Mucosa of stomach (tissue), 1 donor: ENCODE measurements around the gene FAM167B.

ENCODE experiments used
- H3K27me3 ChIP-seq: one replicate; pipeline ENCODE4 v1.7.0; 2013; ENCODE audit warnings: mild to moderate bottlenecking, low read length; ENCODE audit not compliant: control insufficient read depth, insufficient read depth
- H3K36me3 ChIP-seq: one replicate; pipeline ENCODE4 v1.7.0; 2013; ENCODE audit warnings: low read length; ENCODE audit not compliant: control insufficient read depth, insufficient read depth
- H3K4me1 ChIP-seq: one replicate; pipeline ENCODE4 v1.7.0; 2013; ENCODE audit warnings: mild to moderate bottlenecking, low read length; ENCODE audit not compliant: control insufficient read depth, insufficient read depth
- H3K4me3 ChIP-seq: one replicate; pipeline ENCODE4 v1.7.0; 2013; ENCODE audit warnings: low read length
- H3K9ac ChIP-seq: one replicate; pipeline ENCODE4 v1.7.0; 2013; ENCODE audit warnings: mild to moderate bottlenecking, low read length, moderate library complexity
- H3K9me3 ChIP-seq: one replicate; pipeline ENCODE4 v1.7.0; 2013; ENCODE audit warnings: mild to moderate bottlenecking, low read length, moderate library complexity; ENCODE audit not compliant: control insufficient read depth
- donor health status: Pancreatic carcinoma.

FAM167B gene

GRCh38 chr1:32232558-32233304, 14.3 kb upstream of the FAM167B start:
- no peaks in the 10 kb centered on the region for H3K9me3 ChIP-seq
- H3K9ac ChIP-seq: no peak overlapping the region
- no peaks in the 10 kb centered on the region for H3K36me3 ChIP-seq
- H3K4me1 ChIP-seq: no peaks in the 10 kb centered on the region
- no peak overlapping the region for H3K4me3 ChIP-seq
- no peaks in the 10 kb centered on the region for H3K27me3 ChIP-seq

DNA sequence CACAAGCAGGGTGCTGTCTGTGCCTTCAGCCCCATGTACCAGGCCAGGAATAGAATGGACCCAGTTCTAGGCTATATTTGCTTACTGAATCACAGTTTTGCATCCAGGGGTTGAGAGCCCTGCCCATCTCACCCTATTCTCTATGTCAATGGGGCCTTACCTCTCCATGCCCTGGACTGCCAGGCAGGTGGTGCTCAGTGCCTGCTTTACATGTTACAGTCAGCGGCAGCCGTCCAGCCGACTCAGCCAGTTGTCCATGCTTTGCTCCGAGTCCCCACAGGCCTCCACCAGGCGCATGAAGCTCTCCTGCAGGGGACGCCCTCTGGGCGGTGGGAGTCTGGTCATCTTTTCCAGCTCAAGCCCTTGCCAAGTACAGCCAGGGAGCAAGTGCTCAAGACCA, 12.2 kb upstream of the FAM167B start:
- no peaks in the 10 kb centered on the region for H3K36me3 ChIP-seq
- H3K9ac ChIP-seq: no peak overlapping the region
- H3K4me3 ChIP-seq: no peak overlapping the region
- H3K9me3 ChIP-seq: no peaks in the 10 kb centered on the region
- H3K4me1 ChIP-seq: no peaks in the 10 kb centered on the region
- no peaks in the 10 kb centered on the region for H3K27me3 ChIP-seq

GRCh38 chr1:32239337-32239736, 7.7 kb upstream of the FAM167B start:
- Histone ChIP-seq H3K9ac (no peak overlapping the region), H3K36me3 (no peaks in the 10 kb centered on the region), H3K4me1 (peaks cover 6% of the 10 kb centered on the region), H3K27me3 (no peaks in the 10 kb centered on the region), H3K9me3 (no peaks in the 10 kb centered on the region), H3K4me3 (no peak overlapping the region)

GRCh38 chr1:32239790-32240139, 7.3 kb upstream of the FAM167B start:
- Histone ChIP-seq H3K4me1 (peaks cover 6% of the 10 kb centered on the region), H3K9ac (peak overlapping the region; percentile 68), H3K9me3 (no peaks in the 10 kb centered on the region), H3K36me3 (no peaks in the 10 kb centered on the region), H3K27me3 (no peaks in the 10 kb centered on the region), H3K4me3 (peak overlapping the region; percentile 70)

- Histone ChIP-seq H3K4me1 (peaks cover 6% of the 10 kb centered on the region), H3K9ac (peak overlapping the region; percentile 68), H3K27me3 (no peaks in the 10 kb centered on the region), H3K36me3 (no peaks in the 10 kb centered on the region), H3K4me3 (peak overlapping the region; percentile 70), H3K9me3 (no peaks in the 10 kb centered on the region)
These were observed 6.7 kb upstream of the FAM167B start for GRCh38 chr1:32240140-32240951.

GRCh38 chr1:32241001-32241763, 5.8 kb upstream of the FAM167B start:
- H3K36me3 ChIP-seq: no peaks in the 10 kb centered on the region
- no peaks in the 10 kb centered on the region for H3K27me3 ChIP-seq
- H3K4me1 ChIP-seq: peaks cover 6% of the 10 kb centered on the region
- peak overlapping the region; percentile 68 for H3K9ac ChIP-seq
- H3K4me3 ChIP-seq: peak overlapping the region; percentile 70
- no peaks in the 10 kb centered on the region for H3K9me3 ChIP-seq

- Histone ChIP-seq H3K36me3 (no peaks in the 10 kb centered on the region), H3K9ac (no peak overlapping the region), H3K4me3 (no peak overlapping the region), H3K4me1 (peaks cover 6% of the 10 kb centered on the region), H3K27me3 (no peaks in the 10 kb centered on the region), H3K9me3 (no peaks in the 10 kb centered on the region)
These were observed 4.6 kb upstream of the FAM167B start for GRCh38 chr1:32242341-32242851.

GRCh38 chr1:32247452-32247851, 430 bp downstream of the FAM167B start:
- H3K4me3 ChIP-seq: no peak overlapping the region
- H3K9me3 ChIP-seq: no peaks in the 10 kb centered on the region
- no peaks in the 10 kb centered on the region for H3K27me3 ChIP-seq
- no peaks in the 10 kb centered on the region for H3K36me3 ChIP-seq
- H3K4me1 ChIP-seq: peaks cover 12% of the 10 kb centered on the region
- no peak overlapping the region for H3K9ac ChIP-seq

- H3K9ac ChIP-seq: peak overlapping the region; percentile 2
- no peak overlapping the region for H3K4me3 ChIP-seq
- peaks cover 12% of the 10 kb centered on the region for H3K4me1 ChIP-seq
These were observed 1.2 kb downstream of the FAM167B start for GRCh38 chr1:32247983-32248889.

DNA sequence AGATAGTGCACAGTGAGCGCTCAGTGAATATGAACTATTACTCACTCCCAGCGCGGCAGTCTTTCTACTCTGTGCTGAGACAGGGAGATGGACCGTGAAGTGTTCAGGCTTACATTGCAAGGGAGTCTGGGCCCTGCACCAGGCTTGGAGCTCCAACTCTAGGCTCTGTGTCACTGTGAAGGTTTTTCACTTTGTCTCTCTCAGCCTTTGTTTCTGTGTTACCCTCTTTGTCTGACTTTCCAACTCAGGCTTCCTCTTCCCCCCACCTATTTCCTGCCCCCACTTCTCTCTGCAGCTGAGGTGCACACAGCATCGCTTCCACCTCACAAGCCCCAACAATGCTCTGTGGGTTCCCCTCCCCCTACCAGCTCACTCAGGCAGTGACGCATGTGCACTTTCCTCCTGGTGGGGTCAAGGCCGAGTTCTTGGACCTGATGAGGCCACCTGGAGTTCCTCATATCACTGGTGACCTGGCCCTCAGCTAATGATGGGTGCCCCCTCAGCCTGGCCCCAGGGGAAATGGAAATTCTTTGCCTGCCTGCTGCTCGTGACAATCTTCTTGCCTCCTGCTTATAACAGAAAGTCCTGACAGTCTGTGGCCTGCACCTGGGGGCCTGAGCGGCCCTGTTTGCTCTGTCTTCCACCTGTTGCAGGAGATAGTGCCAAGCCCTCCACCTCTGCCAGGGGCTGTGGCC, 3.0 kb downstream of the FAM167B start:
- H3K9ac ChIP-seq: no peak overlapping the region
- peaks cover 12% of the 10 kb centered on the region for H3K4me1 ChIP-seq
- H3K4me3 ChIP-seq: no peak overlapping the region

More at GRCh38 chr1:32247983-32248889, 1.2 kb downstream of the FAM167B start:
- Histone ChIP-seq H3K27me3 (no peaks in the 10 kb centered on the region), H3K9me3 (no peaks in the 10 kb centered on the region), H3K36me3 (no peaks in the 10 kb centered on the region)

More for the DNA sequence above, 3.0 kb downstream of the FAM167B start:
- Histone ChIP-seq H3K36me3 (no peaks in the 10 kb centered on the region), H3K9me3 (no peaks in the 10 kb centered on the region), H3K27me3 (no peaks in the 10 kb centered on the region)
